Breast epithelium (tissue), 4 donors: ENCODE measurements around the gene NAP1L1. TPM values are rescaled to one million over a fixed set of nuclear protein-coding genes. Genes with fewer than 3 reads are reported as not detected.
"Not testable (repeated sequence)": the region's sequence is repeated elsewhere in the genome, so short reads cannot be mapped to it uniquely, and the experiment has no call there.

Experiments used
- DNase-seq, 2 donors: peaks; one replicate each; pipeline ENCODE4 v3.0.0-alpha.2; 2019; ENCODE audit warnings: low spot score in 2 of 2
- H3K27ac ChIP-seq, 2 donors: fragments of 200-600 bp; sonication (generic) in 1 of 2; one replicate each; pipeline ENCODE4 v1.5.1; 2016 to 2019; ENCODE audit warnings: mild to moderate bottlenecking in 1 of 2
- H3K27me3 ChIP-seq, 2 donors: fragments of 200-600 bp; sonication (generic) in 1 of 2; one replicate each; pipeline versions ENCODE4 v1.5.1 to v1.6.0; 2017 to 2019; ENCODE audit warnings: control low read depth in 1 of 2, mild to moderate bottlenecking in 1 of 2
- H3K36me3 ChIP-seq: fragments of 200-600 bp; one replicate; pipeline ENCODE4 v1.5.1; 2019
- H3K4me1 ChIP-seq, 2 donors: fragments of 200-600 bp; sonication (generic); one replicate each; pipeline ENCODE4 v1.5.1; 2016 to 2019; ENCODE audit warnings: control low read depth in 1 of 2
- H3K4me3 ChIP-seq, 3 donors: fragments of 200-600 bp; sonication (generic); 1 replicate in 2 of 3; 2 replicates in 1 of 3; pipeline ENCODE4 v1.5.1; 2016 to 2019; ENCODE audit warnings: mild to moderate bottlenecking in 3 of 3, moderate library complexity in 2 of 3
- H3K9me3 ChIP-seq, 2 donors: fragments of 200-600 bp; sonication (generic) in 1 of 2; one replicate each; pipeline ENCODE4 v1.5.1; 2016 to 2019; ENCODE audit warnings: control low read depth in 1 of 2
- POLR2A ChIP-seq: fragments of 450-650 bp; IDR thresholded peaks from one replicate; pipeline ENCODE4 v1.6.1; 2016; ENCODE audit warnings: antibody characterized with exemption, mild to moderate bottlenecking, moderate library complexity
- POLR2AphosphoS5 ChIP-seq, 3 donors: sonication (generic); formaldehyde crosslinking; IDR thresholded peaks; one replicate each; pipeline ENCODE4 v1.6.1; 2017; ENCODE audit warnings: antibody characterized with exemption in 3 of 3
- intact Hi-C: fragments of 100-400 bp; cut with DNase I; formaldehyde crosslinking; loops from one replicate; pipeline ENCODE4 v1.15.1; 2023; ENCODE audit warnings: low total_unique reads
- total RNA-seq, 3 donors: library from RNA; depleted of rRNA; stranded (reverse); fragments of >200 nt; gene quantifications; one replicate each; pipeline ENCODE4 v1.1.0, GENCODE V29; 2016
- TF ChIP-seq, protein P1 (sequence below), 3 donors: fragments of 450-650 bp; IDR thresholded peaks; one replicate each; pipeline ENCODE4 v1.5.1; 2016 to 2017; ENCODE audit warnings: antibody characterized with exemption in 3 of 3, mild to moderate bottlenecking in 3 of 3, moderate library complexity in 3 of 3

NAP1L1 gene
- total RNA-seq, 3 donors from 2014 or later, result 356 to 419 (median 394) TPM

DNA sequence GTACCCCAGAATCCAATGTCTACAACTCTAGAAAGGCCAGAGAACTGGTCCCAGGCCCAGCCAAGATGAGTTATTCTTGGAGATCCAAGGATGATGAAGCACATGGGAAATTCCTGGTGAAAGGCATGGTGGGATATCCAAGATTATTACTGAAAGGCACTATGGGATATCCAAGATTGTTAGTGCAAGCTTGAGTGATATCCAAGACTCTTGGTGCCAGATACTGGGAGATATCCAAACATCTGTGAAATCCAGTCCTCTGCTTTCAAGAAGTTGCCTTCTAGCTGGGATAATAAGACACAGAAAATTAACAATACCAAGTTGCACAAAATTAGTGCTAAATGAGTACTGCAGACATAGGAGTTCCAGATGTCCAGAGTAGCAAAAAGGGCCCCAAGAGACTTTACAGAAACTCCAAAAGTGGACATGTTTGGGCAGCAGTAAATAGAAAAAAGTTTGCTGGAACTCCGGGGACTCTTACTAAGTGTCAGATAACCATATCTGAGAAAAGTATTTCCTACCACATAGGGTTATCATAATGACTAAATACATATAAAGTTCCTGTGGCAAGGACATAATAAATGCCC lies 87.5 kb downstream of the NAP1L1 start:
- no peak for DNase-seq
- H3K4me1 ChIP-seq, result no peaks in the 10 kb centered on the region
- no peaks in the 10 kb centered on the region for H3K27me3 ChIP-seq
- intact Hi-C loops, result no loop called here
- no peak overlapping the region for H3K4me3 ChIP-seq
- H3K27ac ChIP-seq, result no peak overlapping the region
- H3K36me3 ChIP-seq, result no peaks in the 10 kb centered on the region
- TF ChIP-seq POLR2AphosphoS5 (IDR thresholded peaks at IDR 0.05), result no peak
- no peak for TF ChIP-seq POLR2A
- TF ChIP-seq, protein P1, sequence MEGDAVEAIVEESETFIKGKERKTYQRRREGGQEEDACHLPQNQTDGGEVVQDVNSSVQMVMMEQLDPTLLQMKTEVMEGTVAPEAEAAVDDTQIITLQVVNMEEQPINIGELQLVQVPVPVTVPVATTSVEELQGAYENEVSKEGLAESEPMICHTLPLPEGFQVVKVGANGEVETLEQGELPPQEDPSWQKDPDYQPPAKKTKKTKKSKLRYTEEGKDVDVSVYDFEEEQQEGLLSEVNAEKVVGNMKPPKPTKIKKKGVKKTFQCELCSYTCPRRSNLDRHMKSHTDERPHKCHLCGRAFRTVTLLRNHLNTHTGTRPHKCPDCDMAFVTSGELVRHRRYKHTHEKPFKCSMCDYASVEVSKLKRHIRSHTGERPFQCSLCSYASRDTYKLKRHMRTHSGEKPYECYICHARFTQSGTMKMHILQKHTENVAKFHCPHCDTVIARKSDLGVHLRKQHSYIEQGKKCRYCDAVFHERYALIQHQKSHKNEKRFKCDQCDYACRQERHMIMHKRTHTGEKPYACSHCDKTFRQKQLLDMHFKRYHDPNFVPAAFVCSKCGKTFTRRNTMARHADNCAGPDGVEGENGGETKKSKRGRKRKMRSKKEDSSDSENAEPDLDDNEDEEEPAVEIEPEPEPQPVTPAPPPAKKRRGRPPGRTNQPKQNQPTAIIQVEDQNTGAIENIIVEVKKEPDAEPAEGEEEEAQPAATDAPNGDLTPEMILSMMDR (IDR thresholded peaks at IDR 0.05), result no peak
- H3K9me3 ChIP-seq, result no peaks in the 10 kb centered on the region

DNA sequence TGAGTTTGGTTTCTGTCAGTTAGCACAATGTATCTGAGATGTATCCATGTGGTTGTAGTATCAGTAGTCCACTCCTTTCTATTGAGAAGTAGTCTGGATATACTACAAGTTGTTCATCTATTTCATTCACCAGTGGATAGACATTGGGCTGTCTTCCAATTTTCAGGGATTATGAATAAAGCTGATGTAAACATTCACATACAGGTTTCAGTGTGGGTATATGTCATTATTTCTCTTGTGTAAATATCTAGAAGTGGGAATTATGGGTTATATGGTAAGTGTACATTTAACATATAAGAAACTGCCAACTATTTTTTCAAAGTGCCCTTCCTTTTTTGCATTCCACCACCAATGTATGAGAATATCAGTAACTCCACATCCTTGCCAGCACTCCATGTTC lies 88.8 kb downstream of the NAP1L1 start:
- no peak overlapping the region for H3K27ac ChIP-seq
- intact Hi-C loops, result no loop called here
- TF ChIP-seq POLR2AphosphoS5 (IDR thresholded peaks at IDR 0.05), result no peak
- no peak for TF ChIP-seq POLR2A
- TF ChIP-seq, protein P1 (IDR thresholded peaks at IDR 0.05), result no peak
- no peaks in the 10 kb centered on the region for H3K36me3 ChIP-seq
- DNase-seq, result no peak
- no peaks in the 10 kb centered on the region for H3K27me3 ChIP-seq
- H3K4me3 ChIP-seq, result no peak overlapping the region
- H3K4me1 ChIP-seq, result no peaks in the 10 kb centered on the region
- no peaks in the 10 kb centered on the region for H3K9me3 ChIP-seq

DNA sequence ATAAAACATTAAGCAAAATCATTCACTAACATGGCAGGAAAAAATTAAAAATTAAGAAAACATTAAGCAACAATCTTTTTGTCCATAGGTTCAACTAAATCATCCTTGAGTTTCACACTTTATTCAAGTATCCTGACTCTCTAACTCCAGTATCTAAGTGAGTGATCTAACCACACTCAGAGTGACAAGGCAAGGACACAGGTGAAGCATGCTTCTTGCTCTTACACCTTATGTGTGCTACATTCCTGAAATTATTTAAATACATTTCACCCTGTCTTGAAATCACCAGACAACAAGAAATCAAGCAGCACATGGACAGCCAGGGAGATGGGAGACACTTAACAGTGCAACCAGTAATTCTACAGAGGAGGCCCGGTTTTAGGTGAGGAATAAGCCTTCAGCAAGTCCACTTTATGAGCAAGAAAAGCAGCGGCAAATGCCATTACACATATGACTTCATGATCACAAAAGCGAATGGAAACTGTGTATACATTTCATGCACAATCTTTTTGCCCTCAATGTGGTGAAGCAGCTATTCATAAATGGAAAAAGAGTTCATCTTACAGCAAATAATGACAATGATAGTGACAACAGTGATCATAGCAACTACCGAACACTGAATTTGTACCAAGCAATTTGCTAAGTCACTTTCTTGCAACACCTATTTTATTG lies 90.3 kb downstream of the NAP1L1 start:
- intact Hi-C loops, result no loop called here
- H3K27me3 ChIP-seq, result no peaks in the 10 kb centered on the region
- H3K36me3 ChIP-seq, result no peaks in the 10 kb centered on the region
- no peak for DNase-seq
- TF ChIP-seq POLR2A (no peak), POLR2AphosphoS5 (IDR thresholded peaks at IDR 0.05) (no peak)
- TF ChIP-seq, protein P1 (IDR thresholded peaks at IDR 0.05), result no peak
- H3K4me3 ChIP-seq, result no peak overlapping the region
- H3K27ac ChIP-seq, result no peak overlapping the region
- H3K9me3 ChIP-seq, result no peaks in the 10 kb centered on the region
- H3K4me1 ChIP-seq, result no peaks in the 10 kb centered on the region

DNA sequence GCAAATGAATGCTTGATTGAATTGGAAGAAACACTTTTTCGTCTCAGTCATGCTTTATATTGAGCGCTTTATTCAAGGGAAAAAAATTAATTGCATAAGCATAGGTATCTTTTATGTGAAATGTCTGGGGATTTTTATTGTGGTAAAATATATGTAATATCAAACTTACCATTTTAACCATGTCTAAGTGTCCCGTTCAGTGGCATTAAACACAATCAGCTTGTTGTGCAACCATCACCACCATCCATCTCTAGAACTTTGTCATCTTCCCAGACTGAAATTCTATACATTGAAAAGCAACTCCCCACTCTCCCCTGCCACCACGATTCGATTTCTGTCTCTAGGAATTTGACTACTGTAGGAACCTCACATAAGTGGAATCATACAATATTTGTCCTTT lies 92.7 kb downstream of the NAP1L1 start:
- no peaks in the 10 kb centered on the region for H3K27me3 ChIP-seq
- H3K36me3 ChIP-seq, result no peaks in the 10 kb centered on the region
- no peak overlapping the region for H3K4me3 ChIP-seq
- no peak for DNase-seq
- no peaks in the 10 kb centered on the region for H3K4me1 ChIP-seq
- H3K27ac ChIP-seq, result no peak overlapping the region
- no peaks in the 10 kb centered on the region for H3K9me3 ChIP-seq
- TF ChIP-seq POLR2A, result no peak
- intact Hi-C loops, result no loop called here

DNA sequence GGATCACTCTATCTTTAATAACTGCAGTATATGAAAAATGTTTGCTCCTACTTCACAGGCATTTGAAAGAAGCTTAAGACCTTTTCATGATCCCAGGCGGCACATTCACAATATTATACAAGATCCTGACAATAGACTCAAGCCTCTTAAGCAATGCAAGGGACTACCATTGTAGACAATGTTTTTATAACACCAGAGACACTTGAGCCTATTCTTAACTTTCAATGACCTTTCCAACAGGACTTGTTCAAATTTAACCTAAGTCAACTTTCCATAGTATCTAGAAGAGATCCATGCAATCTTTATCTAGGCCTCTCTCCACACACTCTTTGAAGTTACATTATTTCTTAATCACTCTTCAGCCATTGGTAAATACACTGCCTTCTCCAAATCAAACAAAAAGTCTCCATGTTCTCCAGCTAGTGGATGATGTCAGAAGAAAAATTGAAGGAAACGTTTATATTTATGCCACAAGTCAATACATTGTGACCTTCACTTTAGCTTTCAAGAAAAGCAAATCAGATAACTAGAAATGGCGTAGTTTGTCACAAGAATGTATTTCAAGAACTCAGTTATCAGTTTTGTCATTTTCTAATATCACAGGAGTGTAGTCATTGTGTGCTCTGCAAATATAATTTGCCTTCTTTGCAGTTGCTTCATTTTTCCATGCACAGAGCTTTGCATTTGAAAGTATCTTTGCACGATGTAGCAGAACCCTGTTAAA lies 94.1 kb downstream of the NAP1L1 start:
- H3K36me3 ChIP-seq, result no peaks in the 10 kb centered on the region
- intact Hi-C loops, result no loop called here
- no peaks in the 10 kb centered on the region for H3K4me1 ChIP-seq
- no peak overlapping the region for H3K27ac ChIP-seq
- TF ChIP-seq, protein P1 (IDR thresholded peaks at IDR 0.05), result no peak
- TF ChIP-seq POLR2AphosphoS5 (IDR thresholded peaks at IDR 0.05), result no peak
- TF ChIP-seq POLR2A, result no peak
- H3K27me3 ChIP-seq, result no peaks in the 10 kb centered on the region
- H3K4me3 ChIP-seq, result no peak overlapping the region
- H3K9me3 ChIP-seq, result no peaks in the 10 kb centered on the region
- no peak for DNase-seq

DNA sequence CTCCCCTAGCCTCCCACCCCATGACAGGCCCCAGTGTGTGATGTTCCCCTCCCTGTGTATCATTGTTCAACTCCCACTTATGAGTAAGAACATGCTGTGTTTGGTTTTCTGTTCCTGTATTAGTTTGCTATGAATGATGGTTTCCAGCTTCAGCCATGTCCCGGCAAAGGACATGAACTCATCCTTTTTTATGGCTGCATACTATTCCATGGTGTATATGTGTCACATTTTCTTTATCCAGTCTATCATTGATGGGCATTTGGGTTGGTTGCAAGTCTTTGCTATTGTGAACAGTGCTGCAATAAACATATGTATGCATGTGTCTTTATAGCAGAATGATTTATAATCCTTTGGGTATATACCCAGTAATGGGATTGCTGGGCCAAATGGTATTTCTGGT lies 96.8 kb downstream of the NAP1L1 start:
- H3K9me3 ChIP-seq, DNase-seq, H3K27ac ChIP-seq, H3K4me1 ChIP-seq, H3K27me3 ChIP-seq, H3K4me3 ChIP-seq, H3K36me3 ChIP-seq, intact Hi-C loops: not testable (repeated sequence)
